ENCODE measurements around the gene CCDC74B.
"Not testable (repeated sequence)": the region's sequence is repeated elsewhere in the genome, so short reads cannot be mapped to it uniquely, and the experiment has no call there.

DNA sequence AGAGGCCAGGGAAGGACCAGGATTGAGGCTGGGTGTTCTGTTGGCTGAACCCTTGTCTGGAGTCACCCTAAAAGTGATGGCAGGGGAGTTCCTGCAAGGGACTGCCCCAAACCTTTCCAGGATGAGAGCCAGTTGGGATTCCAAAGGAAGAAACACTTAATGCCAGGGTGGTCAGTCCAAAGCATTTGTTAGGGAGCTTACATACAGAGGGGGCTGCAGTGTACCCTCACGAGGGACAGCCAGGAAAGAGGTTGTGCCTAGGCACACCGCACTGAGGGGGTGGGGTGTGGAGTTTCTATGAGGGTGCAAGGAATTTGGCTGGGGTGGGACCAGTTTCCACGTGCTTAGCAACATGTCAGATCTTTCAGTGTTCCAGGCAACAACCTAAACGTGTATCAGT is 44.0 kb upstream of the CCDC74B start:
- TF ChIP-seq, protein P1, sequence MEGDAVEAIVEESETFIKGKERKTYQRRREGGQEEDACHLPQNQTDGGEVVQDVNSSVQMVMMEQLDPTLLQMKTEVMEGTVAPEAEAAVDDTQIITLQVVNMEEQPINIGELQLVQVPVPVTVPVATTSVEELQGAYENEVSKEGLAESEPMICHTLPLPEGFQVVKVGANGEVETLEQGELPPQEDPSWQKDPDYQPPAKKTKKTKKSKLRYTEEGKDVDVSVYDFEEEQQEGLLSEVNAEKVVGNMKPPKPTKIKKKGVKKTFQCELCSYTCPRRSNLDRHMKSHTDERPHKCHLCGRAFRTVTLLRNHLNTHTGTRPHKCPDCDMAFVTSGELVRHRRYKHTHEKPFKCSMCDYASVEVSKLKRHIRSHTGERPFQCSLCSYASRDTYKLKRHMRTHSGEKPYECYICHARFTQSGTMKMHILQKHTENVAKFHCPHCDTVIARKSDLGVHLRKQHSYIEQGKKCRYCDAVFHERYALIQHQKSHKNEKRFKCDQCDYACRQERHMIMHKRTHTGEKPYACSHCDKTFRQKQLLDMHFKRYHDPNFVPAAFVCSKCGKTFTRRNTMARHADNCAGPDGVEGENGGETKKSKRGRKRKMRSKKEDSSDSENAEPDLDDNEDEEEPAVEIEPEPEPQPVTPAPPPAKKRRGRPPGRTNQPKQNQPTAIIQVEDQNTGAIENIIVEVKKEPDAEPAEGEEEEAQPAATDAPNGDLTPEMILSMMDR (IDR thresholded peaks at IDR 0.05) = not testable (repeated sequence)
- TF ChIP-seq POLR2A (IDR thresholded peaks at IDR 0.05) = not testable (repeated sequence)
